ENCODE results near the gene WDR81.
A peak's percentile ranks its signal among the peaks of the same experiment; 100 is the strongest.
"Not testable (repeated sequence)": the region's sequence is repeated elsewhere in the genome, so short reads cannot be mapped to it uniquely, and the experiment has no call there.

Gene WDR81

GRCh38 chr17:1755827-1756262 is 31.3 kb downstream of the WDR81 start:
- DNase-seq: no peak

DNA sequence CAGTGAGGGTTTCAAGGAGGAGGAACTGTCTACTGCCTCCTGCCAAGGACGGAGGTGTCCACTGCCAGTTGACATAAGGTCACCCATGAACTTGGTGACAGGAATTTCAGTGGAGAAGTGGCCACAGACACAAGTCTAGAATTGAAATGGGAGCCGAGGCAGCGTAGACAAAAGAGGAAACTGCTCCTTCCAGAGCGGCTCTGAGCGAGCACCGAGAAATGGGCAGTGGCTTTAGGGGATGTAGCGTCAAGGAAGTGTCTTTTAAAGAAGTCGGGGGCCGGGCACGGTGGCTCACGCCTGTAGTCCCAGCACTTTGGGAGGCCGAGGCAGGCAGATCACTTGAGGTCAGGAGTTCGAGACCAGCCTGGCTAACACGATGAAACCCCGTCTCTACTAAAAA is 34.3 kb downstream of the WDR81 start:
- no peak for DNase-seq

- no peak for DNase-seq
Observed at GRCh38 chr17:1759529-1759928, 35.0 kb downstream of the WDR81 start.

DNA sequence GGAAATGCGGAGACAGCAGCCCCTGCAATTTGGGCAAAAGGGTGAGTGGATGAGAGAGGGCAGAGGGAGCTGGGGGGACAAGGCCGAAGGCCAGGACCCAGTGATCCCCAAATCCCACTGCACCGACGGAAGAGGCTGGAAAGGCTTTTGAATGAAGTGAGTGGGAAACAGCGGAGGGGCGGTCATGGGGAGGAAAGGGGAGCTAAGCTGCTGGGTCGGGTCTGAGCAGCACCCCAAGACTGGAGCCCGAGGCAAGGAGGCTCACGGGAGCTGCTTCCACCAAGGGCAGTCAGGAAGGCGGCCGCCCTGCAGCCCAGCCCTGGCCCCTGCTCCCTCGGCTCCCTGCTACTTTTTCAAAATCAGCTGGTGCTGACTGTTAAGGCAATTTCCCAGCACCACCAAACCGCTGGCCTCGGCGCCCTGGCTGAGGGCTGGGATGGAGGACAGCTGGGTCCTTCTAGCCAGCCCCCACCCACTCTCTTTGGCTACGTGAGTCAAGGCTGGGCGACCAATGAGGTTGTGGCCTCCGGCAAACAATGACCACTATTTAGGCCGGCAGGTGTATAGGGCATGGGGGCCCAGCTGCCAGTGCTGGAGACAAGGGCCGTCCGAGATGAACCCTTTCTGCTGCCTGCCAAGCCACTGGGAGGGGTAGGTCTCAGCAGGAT is 37.9 kb downstream of the WDR81 start:
- no peak for DNase-seq

- no peak for DNase-seq
Observed at GRCh38 chr17:1762901-1763898, 38.7 kb downstream of the WDR81 start.

DNA sequence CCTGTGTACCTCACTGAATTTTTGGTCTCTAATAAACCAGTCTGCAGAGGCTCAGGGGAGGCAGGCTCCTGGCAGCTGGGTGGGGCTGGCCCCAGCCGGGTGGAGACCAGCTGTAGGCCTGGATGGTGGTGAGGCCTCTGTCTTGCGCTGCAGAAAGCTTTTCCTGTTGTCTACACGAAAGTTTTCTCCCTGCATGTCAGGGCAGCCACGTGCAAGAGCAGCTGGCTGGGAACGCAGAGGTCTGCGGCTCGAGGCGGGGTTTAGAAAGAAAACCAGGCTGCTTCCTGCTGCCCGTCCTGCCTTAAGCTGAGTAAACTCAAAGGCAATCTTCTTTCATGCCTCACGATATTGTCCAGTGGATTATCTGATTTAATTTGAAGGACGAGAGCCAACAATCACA is 39.8 kb downstream of the WDR81 start:
- no peak for DNase-seq

DNA sequence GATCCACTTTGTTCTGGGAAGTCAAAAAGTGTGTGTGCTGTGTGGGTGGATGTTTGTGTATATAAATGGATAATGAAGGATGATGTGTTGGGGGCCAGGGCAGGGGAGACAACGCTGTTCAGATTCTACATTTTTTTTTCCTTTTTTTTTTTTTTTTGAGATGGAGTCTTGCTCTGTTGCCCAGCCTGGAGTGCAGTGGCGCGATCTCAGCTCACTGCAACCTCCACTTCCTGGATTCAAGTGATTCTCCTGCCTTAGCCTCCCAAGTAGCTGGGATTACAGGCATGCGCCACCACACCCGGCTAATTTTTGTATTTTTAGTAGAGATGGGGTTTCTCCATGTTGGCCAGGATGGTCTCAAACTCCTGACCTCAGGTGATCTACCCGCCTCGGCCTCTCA is 40.2 kb downstream of the WDR81 start:
- DNase-seq: not testable (repeated sequence)

DNA sequence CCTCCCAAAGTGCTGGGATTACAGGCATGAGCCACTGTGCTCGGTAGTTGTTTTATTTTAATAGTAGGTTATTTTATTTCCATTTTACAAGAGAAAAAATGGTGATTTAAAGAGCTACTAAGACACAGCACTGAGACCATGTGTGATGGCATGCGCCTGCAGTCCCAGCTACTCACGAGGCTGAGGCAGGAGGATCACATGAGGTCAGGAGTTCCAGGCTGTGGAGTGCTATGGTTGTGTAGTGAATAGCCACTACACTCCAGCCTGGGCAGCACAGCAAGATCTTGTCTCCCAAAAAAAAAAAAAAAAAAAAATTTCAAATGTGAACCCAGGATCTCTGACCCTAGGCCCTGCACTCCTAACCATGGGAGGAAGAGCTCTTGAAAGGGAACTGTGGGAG is 41.1 kb downstream of the WDR81 start:
- DNase-seq: no peak

DNA sequence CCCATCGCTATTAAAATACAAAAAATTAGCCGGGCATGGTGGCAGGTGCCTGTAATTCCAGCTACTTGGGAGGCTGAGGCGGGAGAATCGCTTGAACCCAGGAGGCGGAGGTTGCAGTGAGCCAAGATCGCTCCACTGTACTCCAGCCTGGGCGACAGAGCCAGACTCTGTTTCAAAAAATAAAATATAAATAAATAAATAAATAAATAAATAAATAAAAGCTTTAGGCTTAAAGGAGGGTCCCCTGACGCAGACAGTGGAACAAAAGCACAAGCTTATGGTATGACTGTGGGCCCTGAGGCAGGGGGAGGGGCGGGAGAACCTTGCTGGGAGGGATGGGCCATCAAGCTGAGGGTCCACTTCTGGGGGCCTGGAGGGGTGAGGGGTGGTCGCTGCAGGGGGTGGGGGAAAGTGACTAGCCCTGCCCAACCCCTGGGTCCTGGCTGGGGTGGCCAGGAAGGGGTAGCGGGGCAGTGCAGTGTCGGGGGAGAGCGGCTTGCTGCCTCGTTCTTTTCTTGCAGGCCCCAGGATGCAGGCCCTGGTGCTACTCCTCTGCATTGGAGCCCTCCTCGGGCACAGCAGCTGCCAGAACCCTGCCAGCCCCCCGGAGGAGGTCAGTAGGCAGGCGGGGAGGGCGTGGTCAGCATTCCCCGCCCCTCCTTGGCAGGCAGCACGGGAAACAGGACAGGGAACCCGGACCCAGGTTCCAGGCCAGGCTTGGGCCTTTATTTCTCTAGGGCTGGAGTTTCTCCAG is 42.1 kb downstream of the WDR81 start:
- DNase-seq: no peak

DNA sequence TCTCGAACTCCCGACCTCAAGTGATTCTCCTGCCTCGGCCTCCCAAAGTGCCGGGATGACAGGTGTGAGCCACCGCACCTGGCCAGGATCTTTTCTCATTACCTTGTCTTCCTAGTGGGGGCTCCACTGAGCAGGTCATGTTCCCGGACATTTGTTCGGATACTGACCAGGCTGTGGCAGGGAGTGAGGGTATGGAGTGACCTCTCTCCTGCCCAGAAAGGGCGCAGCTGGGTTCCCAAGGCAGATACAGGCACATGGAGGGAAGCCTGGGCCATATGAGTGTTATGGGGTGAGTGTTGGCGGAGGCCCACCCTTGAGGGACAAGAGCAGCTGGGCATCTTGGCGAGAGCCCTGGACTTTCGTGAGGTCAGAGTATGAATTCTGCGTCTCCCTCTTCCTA is 42.9 kb downstream of the WDR81 start:
- no peak for DNase-seq

- DNase-seq: no peak
Observed at GRCh38 chr17:1769822-1770477, 45.4 kb downstream of the WDR81 start.

- DNase-seq: peak; percentile 15
Observed at GRCh38 chr17:1773000-1773695, 48.6 kb downstream of the WDR81 start.

- DNase-seq: no peak
Observed at GRCh38 chr17:1773696-1774181, 49.2 kb downstream of the WDR81 start.

DNA sequence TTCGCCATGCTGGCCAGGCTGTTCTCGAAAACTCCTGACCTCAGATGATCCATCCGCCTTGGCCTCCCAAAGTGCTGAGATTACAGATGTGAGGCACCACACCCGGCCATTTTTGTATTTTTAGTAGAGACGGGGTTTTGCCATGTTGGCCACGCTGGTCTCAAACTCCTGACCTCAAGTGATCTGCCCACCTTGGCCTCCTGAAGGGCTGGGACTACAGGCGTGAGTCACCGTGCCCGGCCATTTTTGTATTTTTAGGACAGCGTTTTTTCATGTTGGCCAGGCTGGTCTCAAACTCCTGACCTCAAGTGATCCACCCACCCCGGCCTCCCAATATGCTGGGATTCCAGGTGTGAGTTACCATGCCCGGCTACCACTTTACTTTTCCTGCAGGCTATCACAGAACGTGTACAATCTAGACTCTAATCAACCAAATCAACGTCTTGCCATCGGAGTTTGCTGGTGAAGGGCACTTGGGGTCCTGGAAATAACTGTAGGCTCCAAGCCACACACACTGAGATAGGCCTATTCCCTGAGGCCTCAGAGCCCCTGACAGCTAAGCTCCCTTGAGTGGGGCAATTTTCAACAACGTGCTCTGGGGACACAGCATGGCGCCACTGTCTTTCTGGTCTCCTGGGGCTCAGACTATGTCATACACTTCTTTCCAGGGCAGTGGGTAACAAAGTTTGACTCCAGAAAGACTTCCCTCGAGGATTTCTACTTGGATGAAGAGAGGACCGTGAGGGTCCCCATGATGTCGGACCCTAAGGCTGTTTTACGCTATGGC is 50.1 kb downstream of the WDR81 start:
- DNase-seq: no peak

DNA sequence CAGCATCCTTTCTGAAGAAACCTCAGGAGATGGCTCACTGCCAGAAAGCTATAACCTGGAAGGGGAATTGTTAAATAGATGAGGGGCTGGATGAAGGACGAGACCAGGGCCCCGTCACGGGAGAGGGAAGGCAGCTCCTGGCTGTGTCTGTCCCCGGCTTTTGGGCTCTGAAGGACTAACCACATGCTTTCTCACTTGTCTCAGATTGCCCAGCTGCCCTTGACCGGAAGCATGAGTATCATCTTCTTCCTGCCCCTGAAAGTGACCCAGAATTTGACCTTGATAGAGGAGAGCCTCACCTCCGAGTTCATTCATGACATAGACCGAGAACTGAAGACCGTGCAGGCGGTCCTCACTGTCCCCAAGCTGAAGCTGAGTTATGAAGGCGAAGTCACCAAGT is 51.8 kb downstream of the WDR81 start:
- no peak for DNase-seq

DNA sequence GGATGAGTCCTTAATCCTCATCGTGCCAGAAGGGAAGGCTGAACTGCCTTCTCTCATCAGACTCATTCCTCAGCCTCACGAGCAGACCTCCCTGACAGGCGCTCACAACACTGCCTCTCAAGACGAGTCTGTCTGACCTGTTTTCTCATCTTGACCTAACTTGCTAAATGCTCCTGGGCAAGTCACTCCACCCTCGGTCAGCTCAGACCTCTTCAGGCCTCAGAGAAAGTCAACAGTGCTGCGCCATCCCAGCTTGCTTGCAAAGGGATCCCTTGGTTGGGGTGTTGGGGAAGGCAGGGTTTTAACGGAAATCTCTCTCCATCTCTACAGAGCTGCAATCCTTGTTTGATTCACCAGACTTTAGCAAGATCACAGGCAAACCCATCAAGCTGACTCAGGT is 52.4 kb downstream of the WDR81 start:
- DNase-seq: no peak

GRCh38 chr17:1779571-1780131 is 55.1 kb downstream of the WDR81 start:
- DNase-seq: peak; percentile 88

DNA sequence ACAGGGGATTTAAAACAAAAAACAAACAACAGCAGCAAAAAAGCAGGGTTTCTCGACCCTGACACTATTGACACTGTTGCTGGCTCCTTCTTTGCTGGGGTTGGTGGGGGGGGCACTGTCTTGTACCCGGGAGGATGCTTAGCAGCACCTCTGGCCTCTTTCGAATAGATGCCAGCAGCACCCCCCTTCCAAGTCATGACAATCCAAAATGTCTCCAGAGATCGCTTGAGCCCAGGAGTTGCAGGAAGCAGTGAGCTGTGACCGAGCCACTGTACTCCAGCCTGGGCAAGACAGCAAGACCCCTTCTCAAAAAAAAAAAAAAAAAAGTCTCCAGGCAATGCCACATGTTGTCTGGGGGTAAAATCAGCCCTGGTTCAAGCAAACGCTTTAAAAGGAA is 57.7 kb downstream of the WDR81 start:
- no peak for DNase-seq

DNA sequence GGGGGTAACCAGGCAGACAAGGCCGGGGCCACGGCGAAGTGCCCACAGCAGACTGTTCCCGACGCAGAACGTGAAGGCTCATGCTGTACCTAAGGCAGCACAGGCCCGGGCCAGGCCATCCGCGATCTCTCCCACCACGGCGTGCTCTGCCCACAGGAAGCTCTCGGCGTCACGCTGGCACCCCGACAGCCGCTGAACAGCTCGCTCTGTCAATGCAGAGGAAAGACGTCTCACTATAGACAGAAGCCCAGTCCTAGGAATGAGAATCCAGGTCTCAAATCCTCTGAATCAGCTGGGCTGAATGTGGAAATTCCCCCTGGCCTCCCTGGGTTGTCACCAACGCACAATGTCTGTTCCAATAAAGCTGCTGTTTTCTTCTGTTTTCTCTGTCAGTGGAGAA is 58.8 kb downstream of the WDR81 start:
- DNase-seq: no peak

DNA sequence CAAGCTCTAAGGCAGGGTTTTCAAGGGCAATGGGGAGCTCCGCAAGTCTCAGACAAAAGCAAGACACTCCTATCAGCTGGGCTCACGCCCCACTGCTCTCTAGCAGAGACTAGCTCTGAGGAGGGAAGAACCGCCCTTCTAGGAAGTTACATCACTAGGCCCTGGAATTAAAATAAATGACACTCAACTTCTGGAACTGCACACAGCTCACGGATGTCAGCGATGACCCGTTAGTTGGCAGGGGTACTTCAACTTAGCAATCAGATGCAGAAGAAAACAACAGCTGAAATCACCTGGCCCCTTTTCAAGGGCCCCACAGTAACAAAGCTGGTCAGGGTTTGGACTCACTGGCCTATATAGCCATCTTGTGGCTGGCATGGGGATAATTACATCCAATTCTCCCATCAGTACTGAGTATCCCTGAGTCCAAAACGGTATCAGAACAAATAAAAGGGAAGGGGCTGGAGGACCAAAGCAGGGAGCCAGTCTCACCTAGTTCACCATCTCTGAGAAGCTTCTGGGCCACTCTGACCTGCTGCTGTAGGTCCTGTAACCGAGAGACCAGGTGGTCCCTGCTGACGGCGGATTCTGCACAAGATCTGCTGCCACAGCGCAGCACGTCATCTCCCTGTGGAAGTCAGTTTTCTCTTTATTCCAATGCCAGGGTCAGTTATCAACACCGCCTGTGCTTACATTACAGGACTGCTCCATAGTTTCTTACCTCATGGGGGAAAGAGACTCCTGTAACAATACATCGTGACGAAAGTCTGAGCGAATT is 59.5 kb downstream of the WDR81 start:
- DNase-seq: peak; percentile 48
